Suppressor macrophage treated with lipopolysaccharide for 4 hours (primary cell): ENCODE measurements around the gene DGKH.

Experiments used
- DNase-seq: peaks from one replicate; pipeline ENCODE4 v3.0.0-alpha.2; 2020

DGKH gene

GRCh38 chr13:42048342-42048683 lies at the start of gene DGKH:
Gene DGKH (plus strand): TSS chr13:42048648. CDS start chr13:42048774, 126 bp downstream.
- no peak for DNase-seq

- no peak for DNase-seq
Observed at GRCh38 chr13:42000846-42001245, 47.6 kb upstream of the DGKH start.

- DNase-seq: no peak
Observed at GRCh38 chr13:42001580-42001979, 46.9 kb upstream of the DGKH start.

GRCh38 chr13:42002066-42002465 lies 46.4 kb upstream of the DGKH start:
- no peak for DNase-seq

- no peak for DNase-seq
Observed at GRCh38 chr13:42007844-42008243, 40.6 kb upstream of the DGKH start.

- no peak for DNase-seq
Observed at GRCh38 chr13:42009057-42009456, 39.4 kb upstream of the DGKH start.

GRCh38 chr13:42011601-42012350 lies 36.7 kb upstream of the DGKH start:
- no peak for DNase-seq

- no peak for DNase-seq
Observed at GRCh38 chr13:42014119-42014518, 34.3 kb upstream of the DGKH start.

GRCh38 chr13:42017264-42017663 lies 31.2 kb upstream of the DGKH start:
- no peak for DNase-seq

GRCh38 chr13:42021851-42022250 lies 26.6 kb upstream of the DGKH start:
- DNase-seq: no peak

- DNase-seq: no peak
Observed at GRCh38 chr13:42022336-42022735, 26.1 kb upstream of the DGKH start.

GRCh38 chr13:42022796-42023493 lies 25.5 kb upstream of the DGKH start:
- no peak for DNase-seq

GRCh38 chr13:42027286-42027685 lies 21.2 kb upstream of the DGKH start:
- no peak for DNase-seq

GRCh38 chr13:42028113-42028799 lies 20.2 kb upstream of the DGKH start:
- DNase-seq: no peak

- no peak for DNase-seq
Observed at GRCh38 chr13:42035905-42036521, 12.4 kb upstream of the DGKH start.

GRCh38 chr13:42036711-42037110 lies 11.7 kb upstream of the DGKH start:
- no peak for DNase-seq

- no peak for DNase-seq
Observed at GRCh38 chr13:42038661-42039456, 9.6 kb upstream of the DGKH start.

GRCh38 chr13:42039457-42039945 lies 8.9 kb upstream of the DGKH start:
- peak; percentile 33 for DNase-seq

- peak; percentile 95 for DNase-seq
Observed at GRCh38 chr13:42039946-42040729, 8.3 kb upstream of the DGKH start.

GRCh38 chr13:42040730-42041010 lies 7.8 kb upstream of the DGKH start:
- DNase-seq: no peak

GRCh38 chr13:42041011-42041683 lies 7.3 kb upstream of the DGKH start:
- peak; percentile 90 for DNase-seq
